A549 treated with DMSO at 1 μM for 4 hours (cell line): ENCODE data around the gene A4GNT. TPM values are rescaled to one million over a fixed set of nuclear protein-coding genes. Genes with fewer than 3 reads are reported as not detected.

ENCODE experiments used
- total RNA-seq: library from RNA; stranded (reverse); fragments of 200-300 nt; extraction: Qiagen RNA extraction; gene quantifications from 5 replicates; pipeline ENCODE4 v1.2.3, GENCODE V29; 2022; ENCODE audit warnings: low read depth

The A4GNT gene
- total RNA-seq = not detected in 5 replicates

DNA sequence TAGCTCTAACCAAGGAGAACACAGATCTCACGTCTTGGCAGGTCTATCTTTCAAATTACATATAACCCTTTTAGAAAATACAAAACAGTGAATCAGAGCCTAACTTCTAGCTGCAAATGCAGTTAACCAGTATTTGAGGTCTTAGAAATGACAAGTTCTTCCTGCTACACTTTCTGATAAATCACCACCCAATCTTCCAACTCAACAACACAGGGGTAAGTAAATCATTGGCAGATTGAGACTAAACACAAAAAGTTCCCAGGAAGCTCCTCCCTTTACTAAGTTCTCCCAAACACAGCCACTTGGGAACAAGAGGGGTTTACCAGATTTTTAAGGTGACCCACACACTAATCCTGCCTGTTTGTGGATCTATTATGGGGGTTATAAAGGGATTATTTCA, at the start of gene A4GNT:
A4GNT (minus strand) TSS at position 152 of the 400 bp plus-strand sequence. CDS start 1,134 bp downstream, outside the sequence.

GRCh38 chr3:138174421-138175131, 42.4 kb upstream of the A4GNT start, which contains the start of gene DBR1:
DBR1 (minus strand) TSS chr3:138174921; CDS start chr3:138174795, 126 bp downstream.

DNA sequence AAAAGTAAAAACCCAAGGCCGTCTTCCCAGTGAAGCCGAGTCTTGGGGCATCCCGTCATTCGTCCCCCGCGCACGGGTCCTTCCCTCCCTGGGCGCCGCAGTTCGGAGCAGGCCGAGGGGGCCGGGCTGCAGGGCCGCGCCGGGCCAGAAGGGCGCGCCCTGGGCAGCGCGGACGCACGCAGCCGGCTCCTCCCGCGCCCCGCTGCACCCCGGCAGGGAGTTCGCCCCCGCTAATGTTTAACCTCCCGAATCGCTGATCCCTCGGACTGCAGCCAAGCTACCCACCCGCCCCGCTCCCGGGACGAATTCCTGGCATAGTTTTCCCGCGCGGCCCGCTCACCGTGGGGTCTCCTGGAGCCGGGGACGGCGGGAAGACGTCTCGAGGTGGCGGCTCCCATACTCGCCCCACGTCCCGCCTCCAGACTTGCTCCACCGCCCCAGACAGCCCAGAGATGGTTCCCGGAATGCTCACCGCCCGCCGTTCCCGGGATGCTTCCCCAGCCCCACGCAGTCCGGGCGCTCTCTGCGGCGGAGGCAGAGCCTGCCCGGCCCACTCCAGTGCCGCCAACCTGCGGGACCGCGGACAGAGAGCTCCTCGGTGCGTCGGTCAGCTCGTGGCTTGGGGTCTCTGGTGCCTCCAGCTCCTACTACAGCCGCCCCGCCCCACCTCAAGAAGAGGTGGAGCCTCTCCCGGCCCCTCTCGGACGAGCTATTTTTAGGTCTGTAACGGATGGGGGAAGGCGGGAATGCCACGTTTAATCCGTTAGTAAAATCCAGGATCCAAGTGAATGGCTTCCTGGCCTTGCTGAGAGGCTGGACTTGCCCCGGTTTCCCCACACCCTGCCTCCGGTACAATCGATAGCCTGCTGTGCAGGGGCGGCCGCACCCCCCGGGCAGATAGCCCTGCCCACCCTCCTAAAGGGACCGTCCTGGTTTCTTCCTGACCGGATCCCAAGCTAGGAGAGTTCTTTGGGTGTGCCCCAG, 16.9 kb downstream of the A4GNT start, which contains the start of gene DZIP1L:
DZIP1L (minus strand) TSS at position 621 of the 984 bp plus-strand sequence. CDS start 11,637 bp downstream, outside the sequence.

Other genes starting within 250 kb of the A4GNT start
- gene CLDN18, start 122.2 kb downstream of the A4GNT start, total RNA-seq = not detected in 5 replicates
- gene DZIP1L, start 16.8 kb downstream of the A4GNT start, total RNA-seq = 5.7 to 6.8 TPM (median 6.6 TPM) in 5 replicates
- 12.5 to 13.4 TPM (median 13.1 TPM) in 5 replicates for gene DBR1, start 42.5 kb upstream of the A4GNT start, total RNA-seq
- 20.2 to 27.4 TPM (median 24.9 TPM) in 5 replicates for gene ARMC8, start 54.9 kb upstream of the A4GNT start, total RNA-seq
- gene NME9, start 197.5 kb upstream of the A4GNT start, total RNA-seq = not detected in 5 replicates
- 8.0 to 12.1 TPM (median 10.5 TPM) in 5 replicates for gene MRAS, start 216.2 kb upstream of the A4GNT start, total RNA-seq